PC-9 (cell line): ENCODE data around the gene LOC101059915.
"Not testable (repeated sequence)": the region's sequence is repeated elsewhere in the genome, so short reads cannot be mapped to it uniquely, and the experiment has no call there.

Source experiments
- CTCF ChIP-seq: fragments of 200-600 bp; sonication (generic); conservative IDR thresholded peaks from 2 replicates; pipeline ENCODE4 v1.6.1; 2017; ENCODE audit warnings: mixed run types, antibody characterized with exemption, mild to moderate bottlenecking, moderate library complexity
- EZH2 ChIP-seq: fragments of 200-600 bp; sonication (generic); IDR thresholded peaks from 2 replicates; pipeline ENCODE4 v1.8.0; 2017; ENCODE audit warnings: antibody characterized with exemption, low read depth

GRCh38 chrX:71718185-71718584, 50.8 kb downstream of the LOC101059915 start, which contains the start of gene CXorf49:
- not testable (repeated sequence) for TF ChIP-seq CTCF, EZH2
